Keratinocyte (primary cell): ENCODE results near the gene MTA3. TPM values are rescaled to one million over a fixed set of nuclear protein-coding genes. Genes with fewer than 3 reads are reported as not detected.

Experiments
- DNase-seq: peaks from one replicate; pipeline ENCODE4 v3.0.0-alpha.2; 2011; ENCODE audit warnings: low read depth, missing footprints, low spot score
- FAIRE-seq: peaks from 2 replicates; lab custom pipeline; 2011; peaks lifted over from hg19 to GRCh38; lab: Jason Lieb, UNC
- H2AFZ ChIP-seq: 2 replicates; pipeline ENCODE4 v1.6.0; 2012; ENCODE audit warnings: low read length, control low read depth, inconsistent platforms; ENCODE audit not compliant: control insufficient read depth
- H3K27ac ChIP-seq: 2 replicates; pipeline ENCODE4 v1.5.1; 2011; ENCODE audit warnings: low read length; ENCODE audit not compliant: control insufficient read depth, insufficient read depth
- H3K27me3 ChIP-seq: 3 replicates; pipeline ENCODE4 v1.6.0; 2011; ENCODE audit warnings: low read length; ENCODE audit not compliant: control insufficient read depth, insufficient read depth; ENCODE audit errors: extremely low read depth
- H3K36me3 ChIP-seq, 2 experiments: 2 replicates in 1 of 2; 3 replicates in 1 of 2; pipeline ENCODE4 v1.5.1; 2011; ENCODE audit warnings: low read length in 2 of 2, mild to moderate bottlenecking in 1 of 2; ENCODE audit not compliant: control insufficient read depth in 2 of 2, insufficient read depth in 2 of 2; ENCODE audit errors: extremely low read depth in 1 of 2
- H3K4me1 ChIP-seq: 3 replicates; pipeline ENCODE4 v1.5.1; 2011; ENCODE audit warnings: low read length; ENCODE audit not compliant: control insufficient read depth, insufficient read depth; ENCODE audit errors: extremely low read depth
- H3K4me2 ChIP-seq: 3 replicates; pipeline ENCODE4 v1.6.0; 2011; ENCODE audit warnings: low read depth, low read length; ENCODE audit not compliant: control insufficient read depth, insufficient read depth; ENCODE audit errors: extremely low read depth
- H3K4me3 ChIP-seq, 3 experiments: fragments of 200-600 bp in 1 of 3; sonication (generic) in 1 of 3; 2 replicates in 2 of 3; 3 replicates in 1 of 3; pipeline ENCODE4 v1.5.1; 2011 to 2016; ENCODE audit warnings: low read length in 3 of 3, mild to moderate bottlenecking in 3 of 3, control low read depth in 2 of 3, inconsistent platforms in 1 of 3, low read depth in 1 of 3, mixed read lengths in 1 of 3, mixed run types in 1 of 3, moderate library complexity in 1 of 3; ENCODE audit not compliant: control insufficient read depth in 2 of 3, insufficient read depth in 2 of 3; ENCODE audit errors: extremely low read depth in 1 of 3
- H3K79me2 ChIP-seq: 2 replicates; pipeline ENCODE4 v1.6.0; 2012; ENCODE audit warnings: low read length; ENCODE audit not compliant: control insufficient read depth, insufficient read depth
- H3K9ac ChIP-seq: 3 replicates; pipeline ENCODE4 v1.6.0; 2011; ENCODE audit warnings: low read length; ENCODE audit not compliant: control insufficient read depth, insufficient read depth; ENCODE audit errors: extremely low read depth
- H3K9me1 ChIP-seq: 3 replicates; pipeline ENCODE4 v1.6.0; 2011; ENCODE audit warnings: low read length; ENCODE audit not compliant: control insufficient read depth, insufficient read depth; ENCODE audit errors: extremely low read depth
- H3K9me3 ChIP-seq: 2 replicates; pipeline ENCODE4 v1.5.1; 2012; ENCODE audit warnings: low read depth, low read length; ENCODE audit not compliant: control insufficient read depth
- H4K20me1 ChIP-seq: 3 replicates; pipeline ENCODE4 v1.6.0; 2011; ENCODE audit warnings: low read length; ENCODE audit not compliant: control insufficient read depth, insufficient read depth; ENCODE audit errors: extremely low read depth
- EZH2 ChIP-seq: IDR thresholded peaks from one replicate; pipeline ENCODE4 v1.6.1; 2012; ENCODE audit warnings: inconsistent platforms, mild to moderate bottlenecking, low read length, moderate library complexity
- dilution Hi-C: fragments of 300-500 bp; cut with MboI; formaldehyde crosslinking; loops from one replicate; pipeline ENCODE4 v1.7.0; 2020; ENCODE audit warnings: low sequenced_read_pairs; ENCODE audit not compliant: extremely low pct_ligation_motif_present
- polyA plus RNA-seq, 5 experiments: library from polyadenylated mRNA; depleted of rRNA in 3 of 5; stranded (reverse) in 3 of 5; stranded (forward) in 1 of 5; unstranded in 1 of 5; fragments of >200 nt; gene quantifications; 1 replicate in 1 of 5; 2 replicates in 3 of 5; 3 replicates in 1 of 5; pipeline versions ENCODE4 v1.2.1 to v1.2.3, GENCODE V29; 2011 to 2012; ENCODE audit warnings: missing spikeins in 2 of 5, low read depth in 1 of 5, low replicate concordance in 1 of 5
- small RNA-seq, 3 experiments: library from RNA; depleted of rRNA; stranded (forward); fragments of <200 nt; gene quantifications; one replicate each; pipeline ENCODE3, GENCODE V24; 2012; ENCODE audit warnings: low read depth in 3 of 3, low replicate concordance in 1 of 3; ENCODE audit not compliant: insufficient read length in 3 of 3

The MTA3 gene
- polyA plus RNA-seq, 1 donor (not counting 4 experiments of a cell fraction or from before 2014, with no cell fraction given): 34.3 TPM

DNA sequence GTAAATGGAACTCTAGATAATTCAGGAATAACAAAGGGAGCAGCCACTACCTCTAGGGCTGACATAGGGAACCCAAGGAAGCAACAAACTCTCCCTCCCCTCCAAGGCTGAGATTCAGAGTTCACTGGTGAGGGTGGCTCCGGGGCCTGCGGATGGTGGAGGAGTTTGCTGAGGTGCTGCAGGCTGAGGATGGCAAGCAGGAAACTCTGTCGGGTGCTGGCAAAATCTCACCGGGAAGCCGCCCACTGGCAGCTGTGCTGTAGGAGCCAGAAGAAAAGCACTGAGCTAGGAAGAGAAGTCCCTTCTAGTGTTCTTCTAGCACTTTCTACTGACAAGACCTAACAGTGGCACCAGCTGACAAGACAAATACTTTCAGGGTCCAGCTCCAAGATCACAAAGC lies 236.5 kb downstream of the MTA3 start:
- H3K27me3 ChIP-seq: no peaks in the 10 kb centered on the region
- dilution Hi-C loops: no loop called here
- no peak overlapping the region for H3K27ac ChIP-seq
- no peaks in the 10 kb centered on the region for H3K9me1 ChIP-seq
- FAIRE-seq: no peak
- TF ChIP-seq EZH2: no peak
- no peak for DNase-seq
- no peak overlapping the region for H3K9ac ChIP-seq
- no peaks in the 10 kb centered on the region for H4K20me1 ChIP-seq
- no peaks in the 10 kb centered on the region for H3K79me2 ChIP-seq
- no peaks in the 10 kb centered on the region for H3K36me3 ChIP-seq
- H3K9me3 ChIP-seq: no peaks in the 10 kb centered on the region
- H3K4me2 ChIP-seq: no peak overlapping the region
- no peak overlapping the region for H3K4me3 ChIP-seq
- H2AFZ ChIP-seq: no peak overlapping the region
- peaks cover 7% of the 10 kb centered on the region for H3K4me1 ChIP-seq

Small RNAs within 50 kb of the gene (small RNA-seq; reads per million reads assigned to genes)
- gene AC074375.1: 0 reads per million in 3 experiments
- gene RNU6-137P: 0 reads per million in 3 experiments

Other genes starting within 250 kb of the MTA3 start
- 126 to 172 TPM (median 144 TPM) in 3 replicates for gene COX7A2L, start 207.4 kb upstream of the MTA3 start, polyA plus RNA-seq
- not detected in 3 replicates for gene KCNG3, start 74.7 kb upstream of the MTA3 start, polyA plus RNA-seq
- not detected in 3 replicates for gene OXER1, start 195.5 kb downstream of the MTA3 start, polyA plus RNA-seq
- gene HAAO, start 224.0 kb downstream of the MTA3 start, polyA plus RNA-seq: 0.05 to 0.08 TPM in 2 of 3 replicates, not detected in the other